Cerebellar cortex (tissue), 1 donor: ENCODE measurements around the gene ASIP.
A peak's percentile ranks its signal among the peaks of the same experiment; 100 is the strongest.
"Not testable (repeated sequence)": the region's sequence is repeated elsewhere in the genome, so short reads cannot be mapped to it uniquely, and the experiment has no call there.

Experiments
- DNase-seq: peaks from one replicate; pipeline ENCODE4 v3.0.0-alpha.2; 2015; ENCODE audit warnings: low spot score

ASIP gene, protein sequence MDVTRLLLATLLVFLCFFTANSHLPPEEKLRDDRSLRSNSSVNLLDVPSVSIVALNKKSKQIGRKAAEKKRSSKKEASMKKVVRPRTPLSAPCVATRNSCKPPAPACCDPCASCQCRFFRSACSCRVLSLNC

DNA sequence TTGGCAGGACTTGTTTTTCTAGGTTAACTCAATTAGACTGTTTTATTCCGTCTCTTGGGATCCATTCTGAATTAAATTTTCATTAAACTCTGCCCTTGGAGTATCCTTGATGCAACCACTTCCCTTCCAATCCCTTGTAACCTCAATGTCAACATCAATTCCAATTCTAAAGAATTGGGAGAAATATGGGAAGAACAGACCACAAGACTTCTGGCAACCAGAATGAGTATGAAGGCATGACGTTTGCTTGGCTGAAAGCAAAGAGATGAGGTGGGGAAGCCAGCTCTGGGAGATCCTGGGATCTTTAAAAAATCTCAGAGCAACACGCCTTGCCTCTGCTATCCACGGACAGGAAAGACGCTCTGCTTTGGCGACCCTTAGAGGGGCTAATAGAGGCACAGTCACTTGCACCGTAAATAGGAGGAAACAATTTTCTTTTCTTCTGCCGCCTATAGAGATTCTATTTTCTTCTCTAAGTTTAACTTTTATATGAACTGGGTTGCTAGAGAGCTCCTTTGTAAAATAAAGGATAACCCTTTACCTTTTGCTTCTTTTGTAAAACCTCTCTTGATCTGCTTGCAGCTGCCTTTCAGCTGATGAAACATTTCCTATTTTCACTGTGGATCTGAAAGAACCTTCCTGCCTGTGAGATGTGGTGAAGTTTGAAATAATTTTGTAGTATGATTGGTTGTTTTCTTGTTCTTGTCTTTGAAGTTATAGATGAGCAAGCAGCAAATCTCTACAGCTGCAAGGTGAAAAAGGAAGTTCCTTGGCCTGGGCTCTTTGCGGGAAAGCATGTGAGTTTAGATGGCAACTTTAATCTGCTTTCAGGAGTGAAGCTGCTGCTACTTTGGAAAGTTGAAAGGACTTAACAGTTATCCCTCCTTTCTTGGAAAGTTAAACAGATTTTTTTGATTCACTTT, at the start of gene ASIP:
TSS of gene ASIP (plus strand) at position 731 of the 923 bp plus-strand sequence. CDS start 18,952 bp downstream, outside the sequence.
- no peak for DNase-seq

DNA sequence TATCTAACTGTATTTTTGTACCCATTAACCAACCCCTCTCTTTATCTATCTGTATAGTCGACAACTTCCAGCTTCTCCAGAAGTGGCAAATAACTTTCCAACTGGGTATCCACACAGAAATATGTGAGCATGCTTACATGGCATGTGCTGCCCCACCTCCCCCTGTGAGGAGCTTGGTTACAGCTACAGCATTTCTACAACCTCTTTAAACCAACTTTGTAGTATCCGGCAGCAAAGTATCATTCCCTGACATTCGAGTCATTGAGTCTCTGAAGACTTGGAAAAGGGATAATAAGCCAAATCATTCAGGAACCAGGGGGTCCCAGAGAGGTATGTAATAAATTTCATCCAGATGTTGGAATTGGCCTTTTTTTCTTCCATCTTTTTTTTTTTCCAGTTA, 48.2 kb upstream of the ASIP start:
- no peak for DNase-seq

DNA sequence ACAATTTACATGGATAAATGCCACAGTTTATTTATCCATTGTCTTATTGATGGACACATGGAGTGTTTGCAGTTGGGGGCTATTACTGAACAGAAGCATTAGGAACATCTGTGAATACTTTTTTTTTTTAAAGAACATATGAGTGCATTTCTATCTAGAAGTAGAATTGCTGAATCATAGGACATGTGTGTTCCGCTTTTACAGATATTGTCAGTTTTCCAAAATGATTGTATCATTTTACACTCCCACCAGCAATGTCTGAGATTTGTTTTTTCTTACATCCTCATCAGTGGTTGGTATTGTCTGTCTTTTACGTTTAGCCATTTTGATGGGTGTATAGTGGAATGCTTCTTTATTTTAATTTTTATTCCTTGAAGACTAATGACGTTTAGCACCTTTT, 42.0 kb upstream of the ASIP start:
- no peak for DNase-seq

DNA sequence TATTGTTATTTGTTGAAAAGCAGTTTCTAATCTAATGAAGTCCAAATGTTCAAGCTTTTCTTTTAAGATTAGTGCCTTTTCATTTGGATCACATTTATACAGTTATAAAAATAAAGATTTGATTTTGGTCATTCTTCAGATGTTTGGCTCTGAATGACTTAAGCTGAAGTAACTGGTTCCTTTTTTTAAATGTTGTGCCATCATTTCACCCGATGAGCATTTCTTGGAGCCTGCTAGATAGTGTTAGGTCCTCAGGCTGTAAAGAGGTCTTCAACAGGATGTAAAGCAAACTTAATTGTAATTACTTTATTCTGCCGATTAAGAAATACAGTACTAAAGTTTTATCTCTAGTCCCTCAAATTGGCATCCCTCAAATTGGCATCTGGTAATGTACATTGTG, 41.2 kb upstream of the ASIP start:
- no peak for DNase-seq

DNA sequence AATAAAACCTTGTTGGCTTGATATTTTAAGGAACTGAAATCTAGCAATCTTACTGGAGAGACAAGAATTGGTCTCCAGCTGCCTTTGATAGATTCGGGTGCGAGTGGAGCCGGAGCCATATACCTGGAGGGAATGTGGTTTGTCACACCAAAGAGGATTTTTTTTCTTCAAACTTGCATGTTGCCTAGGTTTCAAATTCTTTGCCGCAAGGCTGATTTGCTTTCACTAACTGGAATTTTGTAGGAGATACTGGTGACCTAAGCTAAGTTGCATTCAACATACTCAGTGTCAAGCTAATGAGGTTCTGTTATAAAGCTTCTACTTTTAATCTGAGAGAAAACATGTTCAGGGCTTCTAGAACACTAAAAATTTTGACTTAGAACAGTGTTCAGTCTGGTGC, 39.7 kb upstream of the ASIP start:
- DNase-seq: no peak

DNA sequence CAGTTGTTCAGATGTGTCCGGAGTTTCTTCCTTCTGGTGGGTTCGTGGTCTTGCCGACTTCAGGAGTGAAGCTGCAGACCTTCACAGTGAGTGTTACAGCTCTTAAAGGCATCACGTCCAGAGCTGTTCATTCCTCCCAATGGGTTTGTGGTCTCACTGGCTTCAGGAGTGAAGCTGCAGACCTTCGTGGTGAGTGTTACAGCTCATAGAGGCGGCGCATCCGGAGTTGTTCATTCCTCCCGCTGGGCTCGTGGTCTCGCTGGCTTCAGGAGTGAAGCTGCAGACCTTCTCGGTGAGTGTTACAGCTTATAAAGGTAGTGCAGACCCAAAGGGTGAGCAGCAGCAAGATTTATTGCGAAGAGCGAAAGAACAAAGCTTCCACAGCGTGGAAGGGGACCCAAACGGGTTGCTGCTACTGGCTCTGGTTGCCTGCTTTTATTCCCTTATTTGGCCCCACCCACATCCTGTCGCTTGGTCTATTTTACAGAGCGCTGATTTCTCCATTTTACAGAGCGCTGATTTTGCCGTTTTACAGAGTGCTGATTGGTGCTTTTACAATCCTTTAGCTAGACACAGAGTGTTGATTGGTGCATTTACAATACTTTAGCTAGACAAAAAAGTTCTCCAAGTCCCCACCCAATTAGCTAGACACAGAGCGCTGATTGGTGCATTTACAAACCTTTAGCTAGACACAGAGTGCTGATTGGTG, 35.9 kb upstream of the ASIP start:
- not testable (repeated sequence) for DNase-seq

DNA sequence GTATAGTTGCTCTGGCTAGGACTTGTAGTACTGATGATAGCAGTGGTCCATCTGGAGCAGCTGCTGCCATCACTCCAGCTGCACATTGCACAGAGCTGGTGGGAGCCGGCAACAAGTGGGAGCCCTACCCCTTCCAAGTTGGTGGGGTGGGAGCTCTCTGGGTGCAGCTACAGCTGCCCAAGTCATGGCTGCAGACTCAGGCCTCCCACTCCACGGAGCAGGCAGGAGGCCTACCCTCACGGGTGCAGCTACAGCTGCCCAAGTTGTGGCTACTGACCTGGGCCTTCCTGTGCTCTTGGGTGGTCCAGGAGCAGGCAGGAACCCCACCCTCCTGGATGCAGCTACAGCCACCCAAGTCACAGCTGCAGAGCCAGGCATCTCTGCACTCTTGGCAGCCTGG, 32.1 kb upstream of the ASIP start:
- DNase-seq: no peak

DNA sequence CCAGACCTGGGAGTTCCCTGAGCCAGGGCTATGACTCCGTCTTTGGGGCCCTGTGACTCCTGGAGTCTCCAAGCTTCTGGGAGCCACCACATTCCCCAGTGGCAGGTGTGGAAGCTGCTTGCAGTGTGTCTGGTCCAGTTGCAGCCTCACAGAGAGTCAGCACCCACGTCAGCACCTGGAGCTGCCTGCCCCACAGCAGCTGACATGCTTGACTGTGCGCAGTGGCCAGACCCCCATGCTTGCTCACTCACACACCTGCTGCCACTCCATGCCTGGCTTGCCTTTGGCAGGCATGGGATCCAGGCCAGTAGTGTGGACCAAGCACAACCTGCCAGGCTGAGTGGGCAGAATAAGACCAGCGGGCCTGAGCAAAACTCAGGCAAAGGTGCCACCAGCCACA, 31.0 kb upstream of the ASIP start:
- DNase-seq: no peak

DNA sequence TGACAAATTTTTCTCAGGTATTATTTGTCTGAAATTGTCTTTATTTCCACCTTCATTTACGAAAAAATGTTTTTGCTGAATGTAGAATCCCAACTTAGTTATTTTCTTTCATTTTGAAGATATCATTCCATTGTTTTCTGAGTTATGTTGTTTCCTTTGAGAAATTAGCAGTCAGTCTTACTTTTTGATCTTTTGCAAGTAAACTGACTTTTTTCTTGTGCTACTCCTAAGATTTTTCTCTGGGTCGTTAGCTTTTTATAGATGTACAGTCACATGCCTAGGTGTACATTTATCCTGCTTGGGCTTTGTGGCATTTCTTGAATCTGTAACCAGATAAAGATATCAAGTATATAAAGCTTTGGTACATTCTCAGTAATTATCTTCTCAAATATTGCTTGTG, 29.6 kb upstream of the ASIP start:
- no peak for DNase-seq

DNA sequence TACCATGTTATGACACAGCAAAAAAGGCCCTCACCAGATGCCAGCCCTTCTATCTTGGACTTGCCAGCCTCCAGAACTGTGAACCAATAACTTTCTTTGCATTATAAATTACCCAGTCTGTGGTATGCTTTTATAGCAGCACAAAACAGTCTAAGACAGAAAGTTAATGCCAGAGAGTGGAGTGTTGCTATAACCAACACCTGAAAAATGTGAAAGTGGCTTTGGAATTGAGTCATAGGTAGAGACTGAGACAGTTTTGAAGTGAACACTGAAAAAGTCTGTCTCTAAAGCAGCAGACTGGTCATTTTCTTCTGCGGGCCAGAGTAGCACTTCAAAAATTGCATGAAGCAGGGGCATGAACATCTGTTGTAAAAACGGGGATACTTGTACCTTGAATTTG, 28.0 kb upstream of the ASIP start:
- DNase-seq: no peak

DNA sequence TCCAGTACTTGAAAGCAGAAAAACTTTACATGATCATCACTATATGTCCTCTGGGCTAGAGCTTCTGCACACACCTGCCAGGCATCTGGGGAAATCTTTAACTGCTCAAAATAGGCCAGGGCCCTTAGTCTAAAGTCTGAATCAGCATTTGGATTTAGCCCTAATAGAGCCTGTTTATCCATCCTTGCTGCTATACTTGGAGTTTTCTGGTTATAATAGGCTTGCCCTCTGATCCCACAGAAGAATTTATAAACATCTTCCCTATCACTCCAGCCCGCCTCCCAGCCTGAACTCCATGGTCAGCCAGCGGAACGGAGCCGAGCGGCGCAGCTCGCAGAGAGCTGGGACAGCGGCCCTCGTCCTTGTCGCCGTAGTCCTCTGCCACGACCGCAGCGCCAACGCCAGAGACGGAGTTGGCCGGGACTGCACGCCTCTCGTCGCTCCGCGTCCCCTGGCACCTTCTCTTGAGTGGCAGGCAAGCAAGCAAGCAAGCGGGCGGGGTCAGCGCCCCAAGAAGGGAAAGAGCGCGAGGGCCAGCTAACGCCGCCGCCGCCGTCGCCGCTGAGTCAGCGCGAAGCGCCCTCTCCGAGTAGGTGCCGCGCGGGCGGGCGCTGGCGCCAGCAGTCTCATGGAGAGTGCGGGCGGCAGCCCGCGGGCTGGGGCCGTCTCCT, 25.4 kb upstream of the ASIP start:
- peak; percentile 33 for DNase-seq

DNA sequence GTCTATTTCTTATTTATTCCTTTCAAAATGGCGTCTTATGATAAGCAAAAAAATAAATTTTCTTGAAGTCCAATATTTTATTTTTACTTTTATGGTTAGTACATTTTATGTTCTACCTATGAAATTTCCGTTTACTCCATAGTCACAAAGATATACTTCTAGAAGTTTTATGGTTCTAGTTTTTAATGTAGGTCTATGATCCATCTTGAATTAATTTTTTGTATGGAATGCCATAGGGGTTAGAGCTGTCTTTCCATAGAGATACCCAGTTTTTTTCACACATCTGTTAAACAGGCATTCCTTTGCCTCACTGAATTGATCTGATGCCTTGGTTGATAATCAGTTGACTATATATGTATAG, 24.9 kb upstream of the ASIP start:
- DNase-seq: no peak

DNA sequence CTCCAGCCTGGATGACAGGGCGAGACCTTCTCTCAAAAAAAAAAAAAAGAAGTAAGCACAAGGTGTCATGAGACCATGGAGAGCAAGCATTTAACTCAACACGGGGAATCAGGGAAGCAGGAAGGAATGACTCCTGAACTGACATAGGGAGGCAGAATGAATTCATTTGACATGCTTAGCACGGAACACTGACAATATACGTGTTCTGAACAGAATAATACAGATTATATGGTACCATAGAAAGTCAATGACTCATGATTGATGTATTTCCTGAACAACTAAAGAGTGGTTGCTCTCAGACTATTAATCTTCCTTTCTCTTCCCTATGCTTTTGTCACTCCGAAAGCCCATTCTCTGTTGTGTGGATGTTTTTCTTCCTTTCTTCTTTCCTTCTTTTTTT, 20.7 kb upstream of the ASIP start:
- DNase-seq: no peak

DNA sequence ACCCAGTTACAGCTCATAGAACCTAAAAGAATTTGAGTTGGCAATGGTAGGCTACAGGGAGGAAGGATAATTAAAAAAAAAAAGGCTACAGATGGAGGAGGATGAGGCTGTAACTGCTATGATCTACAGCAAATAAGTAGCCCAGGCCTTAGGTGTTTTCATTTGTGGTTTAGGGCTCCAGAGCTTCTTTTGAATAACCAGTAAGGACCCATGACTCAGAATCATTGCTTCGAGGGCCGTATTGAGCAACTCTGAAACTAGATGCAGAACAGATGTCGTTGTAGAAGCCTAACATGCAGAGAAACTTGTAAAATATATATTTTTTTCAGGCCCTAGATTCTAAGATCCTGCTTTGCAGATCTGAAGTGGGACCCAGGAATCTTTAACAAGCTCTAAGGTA, 19.0 kb upstream of the ASIP start:
- no peak for DNase-seq

DNA sequence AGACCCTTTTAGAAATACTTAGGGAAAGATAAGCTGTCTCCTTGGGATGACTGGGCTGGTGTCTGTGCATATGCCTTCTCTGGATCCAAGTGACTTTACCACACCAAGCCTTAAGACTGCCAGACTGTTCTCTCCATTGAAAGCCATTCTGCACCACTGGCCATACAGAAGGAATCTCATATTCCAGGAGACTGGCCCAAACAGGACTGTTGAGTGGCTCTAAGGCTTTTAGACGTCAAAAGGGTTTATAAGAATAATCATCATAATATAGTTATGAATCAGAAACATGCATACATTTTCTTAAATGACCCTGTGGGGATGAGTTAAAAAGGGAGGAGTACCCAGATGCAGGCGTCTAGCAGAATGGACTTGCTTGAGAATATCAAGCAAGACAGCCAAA, 17.0 kb upstream of the ASIP start:
- not testable (repeated sequence) for DNase-seq

DNA sequence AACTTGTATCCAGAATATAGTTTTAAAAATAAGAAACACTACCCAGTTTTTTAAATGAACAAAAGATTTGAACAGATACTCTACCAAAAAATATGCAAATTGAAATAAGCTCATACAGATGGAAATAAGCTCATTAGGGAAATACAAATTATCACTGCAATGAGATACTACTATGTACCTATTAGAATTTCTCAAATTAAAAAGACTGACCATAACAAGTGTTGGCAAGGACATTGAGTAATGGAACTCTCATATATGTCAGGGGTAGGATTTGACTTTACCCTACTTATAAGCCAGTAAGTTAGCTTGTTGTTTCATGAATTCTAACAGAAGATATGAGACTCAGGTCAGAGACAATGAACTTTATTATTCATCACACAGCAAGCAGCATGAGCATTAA, 9.6 kb upstream of the ASIP start:
- DNase-seq: no peak

DNA sequence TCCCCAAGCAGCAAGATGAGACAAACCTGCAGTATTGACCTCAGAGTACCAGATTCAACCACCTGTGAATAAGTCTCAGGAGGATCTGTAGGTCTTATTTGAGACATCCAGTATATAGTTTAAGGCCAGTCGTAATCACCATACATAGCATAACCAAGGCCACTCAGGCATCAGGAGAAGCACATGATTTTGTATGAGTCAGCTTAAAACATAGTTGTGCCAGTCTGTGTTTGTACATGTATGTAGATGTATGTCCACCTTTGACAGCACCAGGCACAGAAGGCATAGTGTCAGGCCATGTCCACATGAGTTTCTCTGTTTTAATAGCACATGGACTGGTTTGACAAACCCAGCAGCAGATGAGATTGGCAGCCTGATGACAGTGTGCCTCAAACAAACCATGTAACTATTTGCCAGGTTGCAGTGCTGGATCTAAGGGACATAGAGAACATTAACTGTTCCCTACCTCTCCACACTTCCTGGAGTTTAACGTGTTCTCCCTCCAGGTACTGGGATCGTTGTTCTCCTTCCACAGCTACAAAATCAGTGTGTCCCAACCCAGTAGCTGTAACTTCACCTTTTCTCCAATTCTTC, 8.6 kb upstream of the ASIP start:
- DNase-seq: no peak

DNA sequence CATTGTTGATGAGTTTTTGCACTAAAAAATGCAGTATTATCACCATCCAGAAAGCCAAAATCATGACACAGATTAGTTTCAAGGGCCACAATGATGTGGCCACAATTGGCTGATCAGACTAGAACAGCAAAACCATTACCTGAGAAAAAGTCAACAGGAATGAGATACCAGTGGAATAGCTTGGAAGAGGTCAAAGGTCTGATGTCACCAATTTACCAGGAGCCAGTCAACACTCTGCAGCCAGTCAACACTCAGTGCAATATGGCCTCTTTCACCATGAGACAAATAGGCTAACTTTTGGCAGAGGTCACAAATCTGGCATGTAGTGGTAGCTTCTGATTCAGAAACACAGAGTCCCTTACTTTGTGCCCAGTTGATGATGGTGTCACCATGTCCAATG, 7.5 kb upstream of the ASIP start:
- no peak for DNase-seq

DNA sequence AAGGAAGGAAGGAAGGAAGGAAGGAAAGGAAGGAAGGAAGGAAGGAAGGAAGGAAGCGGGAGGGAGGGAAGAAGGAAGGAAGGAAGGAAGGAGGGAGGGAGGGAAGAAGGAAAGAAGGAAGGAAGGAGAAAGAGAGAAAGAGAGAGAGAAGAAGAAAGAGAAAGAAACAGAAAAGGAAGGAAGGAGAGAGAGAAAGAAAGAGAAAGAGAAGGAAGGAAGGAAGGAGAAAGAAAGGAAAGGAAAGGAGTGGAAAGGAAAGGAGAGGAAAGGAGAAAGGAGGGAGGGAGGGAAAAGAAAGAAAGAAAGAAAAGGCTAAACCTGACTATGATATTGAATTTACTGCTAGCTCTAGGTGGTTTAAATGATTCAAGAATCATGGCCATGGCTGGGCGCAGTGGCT, 5.3 kb upstream of the ASIP start:
- DNase-seq: no peak

DNA sequence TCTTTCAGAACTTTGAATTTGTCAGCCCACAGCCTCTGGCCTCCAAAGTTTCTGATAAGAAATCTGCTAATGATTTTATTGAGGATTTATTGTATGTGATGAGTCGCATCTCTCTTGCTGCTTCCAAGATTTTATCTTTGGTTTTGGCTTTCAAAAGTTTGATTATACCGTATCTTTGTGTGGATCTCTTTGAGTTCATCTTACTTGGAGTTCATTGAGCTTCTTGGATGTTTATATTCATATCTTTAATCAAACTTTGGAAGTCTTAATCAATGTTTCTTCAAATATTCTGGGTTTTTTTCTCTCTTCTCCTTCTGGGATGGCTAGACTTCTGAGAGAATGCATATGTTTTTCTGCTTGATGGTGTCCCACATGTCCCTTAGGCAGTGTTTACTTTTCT, 3.3 kb upstream of the ASIP start:
- DNase-seq: no peak

DNA sequence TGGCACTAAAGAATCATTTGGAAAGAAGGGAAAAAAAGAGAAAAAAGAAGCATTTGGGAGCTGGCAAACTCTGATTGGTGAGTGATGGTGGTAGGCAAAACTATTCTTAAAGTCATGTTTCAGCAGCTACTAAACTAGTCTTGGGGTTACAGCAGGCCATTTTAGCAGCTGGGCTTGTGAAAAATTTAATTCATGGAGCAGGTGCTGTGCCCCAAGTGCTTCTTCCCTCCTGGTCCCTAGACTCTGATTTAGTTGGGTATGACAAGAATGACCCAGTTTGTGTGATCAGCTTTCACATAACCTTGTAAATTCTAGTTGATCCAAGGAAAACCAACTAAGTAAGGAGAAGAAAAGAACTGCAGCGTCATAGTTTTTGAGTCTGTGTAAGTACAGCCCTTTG, 1.1 kb upstream of the ASIP start:
- DNase-seq: no peak

DNA sequence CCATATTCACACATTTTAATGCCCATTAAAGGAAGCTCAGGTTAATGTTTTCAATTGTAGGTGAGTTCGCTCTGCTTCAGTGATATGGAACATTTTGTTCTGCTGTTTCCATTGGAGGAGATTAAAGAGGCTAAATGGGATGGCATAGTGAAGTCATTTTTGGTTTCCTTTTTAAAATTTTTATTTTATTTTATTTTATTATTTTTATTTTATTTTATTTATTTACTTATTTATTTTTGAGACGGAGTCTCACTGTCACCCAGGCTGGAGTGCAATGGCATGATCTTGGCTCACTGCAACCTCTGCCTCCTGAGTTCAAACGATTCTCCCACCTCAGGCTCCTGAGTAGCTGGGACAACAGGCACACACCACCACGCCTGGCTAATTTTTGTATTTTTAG, 792 bp downstream of the ASIP start:
- DNase-seq: not testable (repeated sequence)
